Glutamatergic neuron (in vitro differentiated cells): Measurements from ENCODE around the gene DISC1. TPM values are rescaled to one million over a fixed set of nuclear protein-coding genes. Genes with fewer than 3 reads are reported as not detected.

Source experiments
- DNase-seq: peaks from one replicate; pipeline ENCODE4 v3.0.0; 2022
- H3K27ac Mint-ChIP-seq: one replicate; pipeline ENCODE4 v1.8.0; 2020; ENCODE audit warnings: mild to moderate bottlenecking, mixed read lengths, inconsistent platforms; ENCODE audit not compliant: unreplicated experiment
- H3K27me3 Mint-ChIP-seq: one replicate; pipeline ENCODE4 v1.8.0; 2020; ENCODE audit warnings: mild to moderate bottlenecking, moderate library complexity, mixed read lengths, inconsistent platforms; ENCODE audit not compliant: unreplicated experiment
- H3K36me3 Mint-ChIP-seq: one replicate; pipeline ENCODE4 v1.8.0; 2020; ENCODE audit warnings: mild to moderate bottlenecking, mixed read lengths, inconsistent platforms; ENCODE audit not compliant: unreplicated experiment
- H3K4me1 Mint-ChIP-seq: one replicate; pipeline ENCODE4 v1.8.0; 2020; ENCODE audit warnings: mild to moderate bottlenecking, low read depth, mixed read lengths, inconsistent platforms; ENCODE audit not compliant: unreplicated experiment
- H3K4me3 Mint-ChIP-seq: one replicate; pipeline ENCODE4 v1.8.0; 2020; ENCODE audit warnings: mild to moderate bottlenecking, mixed read lengths, inconsistent platforms; ENCODE audit not compliant: unreplicated experiment
- H3K9me3 Mint-ChIP-seq: one replicate; pipeline ENCODE4 v1.8.0; 2020; ENCODE audit warnings: mild to moderate bottlenecking, moderate library complexity, mixed read lengths, inconsistent platforms; ENCODE audit not compliant: unreplicated experiment
- total RNA-seq: library from RNA; stranded (reverse); fragmentation: NEBNext Ultra II Directional; extraction: Animal tissue kit (Norgen Biotek cat#: 25700); gene quantifications from one replicate; pipeline ENCODE4 v1.2.1, GENCODE V29; 2021; ENCODE audit not compliant: unreplicated experiment
- TF ChIP-seq, protein P1 (sequence below): fragments of 200-600 bp; sonication (generic); IDR thresholded peaks from one replicate; pipeline ENCODE4 v1.5.0; 2021; ENCODE audit not compliant: partially characterized antibody, unreplicated experiment

DISC1 gene
- total RNA-seq, 1 donor from 2014 or later = 9.1 TPM

DNA sequence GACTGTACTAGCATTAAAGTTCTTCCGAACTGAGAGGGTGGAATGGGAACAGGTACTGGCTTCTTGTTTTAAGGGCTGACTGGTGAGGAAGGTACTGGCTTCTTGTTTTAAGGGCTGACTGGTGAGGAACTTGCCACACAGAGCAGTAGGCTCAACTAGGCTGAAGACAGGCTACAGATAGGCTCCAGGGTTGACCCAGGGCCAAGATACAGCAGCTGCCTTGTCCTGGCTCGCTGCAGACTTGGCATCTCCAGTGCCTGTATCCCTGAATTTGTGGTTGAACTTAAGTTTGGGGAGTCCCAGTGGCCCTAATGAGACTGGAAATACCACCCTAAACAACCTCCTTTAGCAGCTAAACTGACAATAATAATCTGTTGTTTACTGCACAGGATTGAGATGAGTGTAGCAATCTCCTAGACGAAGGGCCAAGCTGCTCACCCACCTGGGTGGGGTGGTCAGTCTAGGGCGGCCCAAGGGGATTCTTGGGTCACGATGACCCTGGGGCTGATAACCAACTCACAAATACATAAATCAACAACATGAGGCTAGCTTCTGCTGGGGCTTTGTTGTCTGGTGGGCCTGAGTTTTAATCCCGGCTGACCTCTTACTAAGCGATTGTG lies 227.1 kb downstream of the DISC1 start:
- Mint-ChIP-seq H3K9me3 (peaks cover 4% of the 10 kb centered on the region), H3K4me3 (no peak overlapping the region), H3K36me3 (no peaks in the 10 kb centered on the region), H3K4me1 (no peaks in the 10 kb centered on the region), H3K27me3 (no peaks in the 10 kb centered on the region), H3K27ac (no peak overlapping the region)
- no peak for DNase-seq
- TF ChIP-seq, protein P1, sequence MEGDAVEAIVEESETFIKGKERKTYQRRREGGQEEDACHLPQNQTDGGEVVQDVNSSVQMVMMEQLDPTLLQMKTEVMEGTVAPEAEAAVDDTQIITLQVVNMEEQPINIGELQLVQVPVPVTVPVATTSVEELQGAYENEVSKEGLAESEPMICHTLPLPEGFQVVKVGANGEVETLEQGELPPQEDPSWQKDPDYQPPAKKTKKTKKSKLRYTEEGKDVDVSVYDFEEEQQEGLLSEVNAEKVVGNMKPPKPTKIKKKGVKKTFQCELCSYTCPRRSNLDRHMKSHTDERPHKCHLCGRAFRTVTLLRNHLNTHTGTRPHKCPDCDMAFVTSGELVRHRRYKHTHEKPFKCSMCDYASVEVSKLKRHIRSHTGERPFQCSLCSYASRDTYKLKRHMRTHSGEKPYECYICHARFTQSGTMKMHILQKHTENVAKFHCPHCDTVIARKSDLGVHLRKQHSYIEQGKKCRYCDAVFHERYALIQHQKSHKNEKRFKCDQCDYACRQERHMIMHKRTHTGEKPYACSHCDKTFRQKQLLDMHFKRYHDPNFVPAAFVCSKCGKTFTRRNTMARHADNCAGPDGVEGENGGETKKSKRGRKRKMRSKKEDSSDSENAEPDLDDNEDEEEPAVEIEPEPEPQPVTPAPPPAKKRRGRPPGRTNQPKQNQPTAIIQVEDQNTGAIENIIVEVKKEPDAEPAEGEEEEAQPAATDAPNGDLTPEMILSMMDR = no peak

GRCh38 chr1:231855361-231855760 lies 228.8 kb downstream of the DISC1 start:
- Mint-ChIP-seq H3K36me3 (no peaks in the 10 kb centered on the region), H3K4me3 (no peak overlapping the region), H3K27me3 (no peaks in the 10 kb centered on the region), H3K4me1 (no peaks in the 10 kb centered on the region), H3K27ac (no peak overlapping the region), H3K9me3 (peaks cover 4% of the 10 kb centered on the region)
- DNase-seq = no peak
- TF ChIP-seq, protein P1 = no peak

GRCh38 chr1:231855926-231856325 lies 229.3 kb downstream of the DISC1 start:
- no peak for DNase-seq
- Mint-ChIP-seq H3K36me3 (no peaks in the 10 kb centered on the region), H3K27me3 (no peaks in the 10 kb centered on the region), H3K27ac (no peak overlapping the region), H3K4me1 (no peaks in the 10 kb centered on the region), H3K9me3 (peaks cover 4% of the 10 kb centered on the region), H3K4me3 (no peak overlapping the region)
- TF ChIP-seq, protein P1 = no peak

DNA sequence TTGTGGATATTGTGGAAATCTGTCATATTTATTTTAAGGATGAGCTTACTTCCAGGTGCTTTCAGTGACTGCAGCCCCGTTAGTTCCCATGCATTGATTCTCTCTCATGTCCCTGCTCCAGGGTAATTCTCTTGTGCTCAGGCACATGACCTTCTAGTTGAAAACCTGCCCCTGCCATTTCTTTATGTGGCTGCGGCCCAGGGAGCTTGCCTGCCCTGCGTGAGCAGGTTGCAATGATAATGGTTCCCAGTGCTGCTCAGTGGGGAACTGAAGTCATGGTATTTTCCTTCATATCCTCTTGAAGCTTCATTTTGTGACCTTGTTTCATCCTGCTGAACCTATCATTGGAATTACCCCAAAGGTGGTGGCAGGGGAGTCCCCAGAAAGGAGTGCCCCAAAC lies 229.8 kb downstream of the DISC1 start:
- no peak for DNase-seq
- Mint-ChIP-seq H3K27me3 (no peaks in the 10 kb centered on the region), H3K36me3 (no peaks in the 10 kb centered on the region), H3K4me3 (no peak overlapping the region), H3K27ac (no peak overlapping the region), H3K9me3 (peaks cover 4% of the 10 kb centered on the region), H3K4me1 (no peaks in the 10 kb centered on the region)
- TF ChIP-seq, protein P1 = no peak

DNA sequence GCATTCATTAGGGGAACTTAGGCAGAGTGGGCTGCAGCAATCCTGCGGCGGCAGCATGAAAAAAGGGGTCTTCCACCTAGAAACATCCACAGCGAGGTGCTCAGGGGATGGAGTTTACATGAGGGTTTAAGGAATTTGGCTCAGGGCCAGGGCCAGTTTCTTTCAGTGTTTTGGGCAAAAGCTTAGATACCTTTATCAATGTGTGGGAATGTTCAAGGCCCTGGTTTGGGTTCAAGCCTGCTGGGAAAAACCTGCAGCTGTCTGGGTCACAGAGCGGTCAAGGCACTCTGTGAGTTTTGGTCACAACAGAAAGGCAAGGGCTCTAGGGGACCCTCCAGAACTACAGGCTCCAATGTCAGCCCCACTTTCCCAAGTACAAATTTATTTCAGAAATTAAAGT lies 230.3 kb downstream of the DISC1 start:
- Mint-ChIP-seq H3K27ac (no peak overlapping the region), H3K4me1 (no peaks in the 10 kb centered on the region), H3K9me3 (peaks cover 2% of the 10 kb centered on the region), H3K4me3 (no peak overlapping the region), H3K36me3 (no peaks in the 10 kb centered on the region), H3K27me3 (no peaks in the 10 kb centered on the region)
- TF ChIP-seq, protein P1 = no peak
- no peak for DNase-seq
